Testis (tissue), 3 donors: ENCODE results near the gene LARGE2. TPM values are rescaled to one million over a fixed set of nuclear protein-coding genes. Genes with fewer than 3 reads are reported as not detected.

ENCODE experiments used
- DNase-seq: peaks from one replicate; pipeline ENCODE4 v3.0.0-alpha.2; 2019
- H3K27ac ChIP-seq, 2 donors: fragments of 200-600 bp; sonication (generic); one replicate each; pipeline ENCODE4 v1.5.1; 2019
- H3K27me3 ChIP-seq: fragments of 200-600 bp; sonication (generic); one replicate; pipeline ENCODE4 v1.5.1; 2019
- H3K36me3 ChIP-seq: fragments of 200-600 bp; sonication (generic); one replicate; pipeline ENCODE4 v1.5.1; 2017; ENCODE audit warnings: low read depth; ENCODE audit errors: missing control alignments
- H3K4me1 ChIP-seq: fragments of 200-600 bp; sonication (generic); one replicate; pipeline ENCODE4 v1.5.1; 2019
- H3K4me3 ChIP-seq, 2 donors: fragments of 200-600 bp; sonication (generic); one replicate each; pipeline ENCODE4 v1.5.1; 2017 to 2019
- H3K9me3 ChIP-seq: fragments of 200-600 bp; sonication (generic); one replicate; pipeline ENCODE4 v1.5.1; 2017
- POLR2A ChIP-seq: fragments of 450-650 bp; IDR thresholded peaks from one replicate; pipeline ENCODE4 v1.6.1; 2017; ENCODE audit warnings: antibody characterized with exemption, mild to moderate bottlenecking, moderate library complexity
- WGBS, 2 donors: methylation state at CpG; one replicate each; pipeline ENCODE4 v1.1.5; 2018; 5-methylcytosine and 5-hydroxymethylcytosine counted together
- intact Hi-C: fragments of 100-400 bp; cut with DNase I; formaldehyde crosslinking; loops from one replicate; pipeline ENCODE4 v1.15.1; 2023; ENCODE audit warnings: low total_unique reads
- polyA plus RNA-seq: library from polyadenylated mRNA; stranded (reverse); fragments of 350-450 nt; fragmentation: Illumina TruSeq; extraction: RNeasy Lipid Tissue Mini Kit (QIAGEN cat#74804); gene quantifications from one replicate; pipeline ENCODE4 v1.2.3, GENCODE V29; 2014; ENCODE audit warnings: low read depth, low replicate concordance; ENCODE audit not compliant: insufficient read depth
- total RNA-seq, 2 donors: library from RNA; depleted of rRNA; stranded (reverse); fragments of >200 nt; gene quantifications; one replicate each; pipeline ENCODE4 v1.2.3, GENCODE V29; 2016
- TF ChIP-seq, protein P1 (sequence below), 3 experiments: fragments of 450-650 bp in 2 of 3; fragments of 200-600 bp in 1 of 3; sonication (generic) in 1 of 3; IDR thresholded peaks; one replicate each; pipeline ENCODE4 v1.5.1; 2016 to 2019; ENCODE audit warnings: antibody characterized with exemption in 3 of 3, mild to moderate bottlenecking in 2 of 3, moderate library complexity in 1 of 3

The LARGE2 gene
- total and polyA plus RNA-seq, 3 donors from 2014 or later = 2.1 to 4.7 (median 3.4) TPM

DNA sequence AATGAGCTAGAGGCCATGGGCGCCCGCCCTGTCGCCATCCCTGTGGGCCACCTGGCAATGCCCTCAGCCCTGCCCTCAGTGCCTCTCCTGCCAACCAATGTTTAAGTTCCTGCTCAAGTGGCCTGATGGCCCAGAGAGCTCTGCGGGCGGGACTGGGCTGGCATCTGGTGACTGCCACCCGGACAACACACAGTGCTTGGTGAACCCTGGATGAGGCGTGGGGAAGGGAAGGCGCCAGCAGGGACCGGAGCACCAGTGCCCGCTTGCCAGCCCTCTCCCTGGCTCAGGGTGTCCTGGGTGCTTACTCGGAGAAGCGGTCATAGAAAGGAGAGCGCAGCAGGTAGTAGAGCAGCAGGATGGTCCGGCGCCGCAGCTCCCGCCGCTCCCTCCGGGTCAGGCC is 8.9 kb upstream of the LARGE2 start:
- intact Hi-C loops = no loop called here
- TF ChIP-seq, protein P1, sequence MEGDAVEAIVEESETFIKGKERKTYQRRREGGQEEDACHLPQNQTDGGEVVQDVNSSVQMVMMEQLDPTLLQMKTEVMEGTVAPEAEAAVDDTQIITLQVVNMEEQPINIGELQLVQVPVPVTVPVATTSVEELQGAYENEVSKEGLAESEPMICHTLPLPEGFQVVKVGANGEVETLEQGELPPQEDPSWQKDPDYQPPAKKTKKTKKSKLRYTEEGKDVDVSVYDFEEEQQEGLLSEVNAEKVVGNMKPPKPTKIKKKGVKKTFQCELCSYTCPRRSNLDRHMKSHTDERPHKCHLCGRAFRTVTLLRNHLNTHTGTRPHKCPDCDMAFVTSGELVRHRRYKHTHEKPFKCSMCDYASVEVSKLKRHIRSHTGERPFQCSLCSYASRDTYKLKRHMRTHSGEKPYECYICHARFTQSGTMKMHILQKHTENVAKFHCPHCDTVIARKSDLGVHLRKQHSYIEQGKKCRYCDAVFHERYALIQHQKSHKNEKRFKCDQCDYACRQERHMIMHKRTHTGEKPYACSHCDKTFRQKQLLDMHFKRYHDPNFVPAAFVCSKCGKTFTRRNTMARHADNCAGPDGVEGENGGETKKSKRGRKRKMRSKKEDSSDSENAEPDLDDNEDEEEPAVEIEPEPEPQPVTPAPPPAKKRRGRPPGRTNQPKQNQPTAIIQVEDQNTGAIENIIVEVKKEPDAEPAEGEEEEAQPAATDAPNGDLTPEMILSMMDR (IDR thresholded peaks at IDR 0.05) = no peak
- TF ChIP-seq POLR2A = no peak

DNA sequence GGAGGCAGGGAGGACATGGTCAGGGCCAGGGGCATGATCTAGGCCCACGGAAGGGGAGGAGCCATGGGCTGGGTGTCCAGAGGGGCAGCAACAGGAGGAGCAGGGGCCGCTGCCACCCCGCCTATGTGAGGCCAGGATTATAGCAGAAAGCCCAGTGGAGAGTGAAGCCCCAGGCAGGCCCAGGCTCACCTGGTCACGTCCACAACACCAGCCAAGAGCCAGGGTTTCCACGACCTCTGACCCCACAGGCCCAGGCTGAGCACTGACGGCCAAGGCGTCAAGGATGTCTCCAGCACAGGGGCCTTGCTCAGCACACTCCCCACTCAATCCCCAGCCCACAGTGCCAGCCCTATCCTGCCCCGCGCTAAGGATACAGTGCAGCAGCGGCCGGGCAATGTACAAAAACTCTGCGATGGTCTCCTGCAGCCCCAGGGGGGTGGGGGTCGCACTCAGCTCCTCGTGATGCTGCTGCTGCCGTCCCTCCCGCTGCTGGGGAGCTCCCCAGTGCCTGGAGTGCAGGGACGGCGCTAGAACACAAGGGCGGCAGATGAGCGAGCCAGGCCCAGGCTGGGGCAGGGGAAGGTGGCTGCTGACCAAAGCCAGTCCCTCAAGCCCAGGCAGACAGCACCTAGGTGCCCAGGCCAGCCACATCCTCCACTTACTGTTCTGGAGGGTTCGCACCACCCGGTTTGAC is 8.4 kb upstream of the LARGE2 start:
- Histone ChIP-seq H3K36me3 (no peaks in the 10 kb centered on the region), H3K4me3 (no peak overlapping the region), H3K27me3 (no peaks in the 10 kb centered on the region), H3K4me1 (peaks cover 8% of the 10 kb centered on the region), H3K27ac (no peak overlapping the region), H3K9me3 (no peaks in the 10 kb centered on the region)
- no peak for TF ChIP-seq POLR2A
- TF ChIP-seq, protein P1 (IDR thresholded peaks at IDR 0.05) = no peak
- 83 to 89% methylated on average over 17 of the region's 22 CpGs for WGBS, 2 donors
- no peak for DNase-seq
- intact Hi-C loops = no loop called here

More for the DNA sequence above, 8.9 kb upstream of the LARGE2 start:
- H3K27ac ChIP-seq = no peak overlapping the region
- peaks cover 8% of the 10 kb centered on the region for H3K4me1 ChIP-seq
- H3K9me3 ChIP-seq = no peaks in the 10 kb centered on the region
- no peaks in the 10 kb centered on the region for H3K36me3 ChIP-seq
- H3K27me3 ChIP-seq = no peaks in the 10 kb centered on the region
- DNase-seq = no peak
- H3K4me3 ChIP-seq = no peak overlapping the region
- WGBS, 2 donors = 95 to 97% methylated on average over 13 to 19 of the region's 19 CpGs

DNA sequence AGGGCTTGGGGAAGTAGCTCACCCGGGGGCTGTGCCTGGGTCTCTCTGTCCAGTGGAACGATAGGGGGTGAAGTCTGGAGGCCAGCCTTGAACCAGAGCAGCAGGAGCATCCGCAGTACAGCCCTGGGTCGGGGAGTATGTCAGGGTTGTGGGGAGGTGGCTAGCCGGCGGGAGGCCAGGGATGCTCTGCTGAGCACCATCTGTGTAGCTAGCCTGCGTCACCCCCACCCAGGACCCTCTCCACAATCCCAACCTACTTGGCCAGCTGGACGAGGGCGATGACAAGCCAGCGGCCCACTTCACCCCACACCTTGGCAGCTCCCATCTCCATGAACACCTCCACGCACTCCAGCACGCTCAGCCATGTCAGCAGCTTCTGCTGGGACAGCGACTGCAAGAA is 7.0 kb upstream of the LARGE2 start:
- no peaks in the 10 kb centered on the region for H3K27me3 ChIP-seq
- H3K27ac ChIP-seq = no peak overlapping the region
- H3K4me3 ChIP-seq = no peak overlapping the region
- peaks cover 8% of the 10 kb centered on the region for H3K4me1 ChIP-seq
- 75 to 79% methylated on average over 8 to 13 of the region's 13 CpGs for WGBS, 2 donors
- H3K9me3 ChIP-seq = no peaks in the 10 kb centered on the region
- no peak for DNase-seq
- intact Hi-C loops = no loop called here
- TF ChIP-seq POLR2A = no peak
- TF ChIP-seq, protein P1 (IDR thresholded peaks at IDR 0.05) = no peak
- H3K36me3 ChIP-seq = no peaks in the 10 kb centered on the region

DNA sequence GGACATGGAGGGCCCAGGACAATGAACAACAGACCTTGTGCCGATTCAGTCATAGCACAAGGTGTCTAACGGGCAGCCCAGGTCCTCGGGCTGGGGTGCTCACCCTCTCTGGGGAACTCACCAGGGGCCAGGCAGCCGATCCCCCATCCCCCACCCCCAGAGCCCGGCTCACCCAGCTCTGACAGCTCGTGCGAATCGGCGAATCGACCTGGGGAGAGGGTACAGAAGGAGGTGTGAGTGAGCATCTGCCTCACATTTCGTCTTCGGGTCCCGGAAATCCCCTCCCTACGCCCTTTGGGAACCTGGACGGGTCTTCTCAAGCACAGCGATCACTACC is 5.2 kb upstream of the LARGE2 start:
- Histone ChIP-seq H3K9me3 (no peaks in the 10 kb centered on the region), H3K27ac (peak overlapping the region; percentile 69 to 85), H3K4me1 (peaks cover 19% of the 10 kb centered on the region), H3K4me3 (peak overlapping the region; percentile 72 to 88), H3K27me3 (no peaks in the 10 kb centered on the region), H3K36me3 (no peaks in the 10 kb centered on the region)
- intact Hi-C loops = no loop called here
- no peak for DNase-seq
- no peak for TF ChIP-seq POLR2A
- TF ChIP-seq, protein P1 (IDR thresholded peaks at IDR 0.05) = no peak
- WGBS, 2 donors = 3 to 4% methylated on average over 15 to 16 of the region's 16 CpGs
